GM18526 (cell line): ENCODE data around the gene HSPA9.

Experiments
- POLR2A ChIP-seq: IDR thresholded peaks from 3 replicates; pipeline ENCODE4 v1.6.1; 2011; ENCODE audit not compliant: insufficient read length; ENCODE audit errors: extremely low read depth

HSPA9 gene

GRCh38 chr5:138577452-138577851 is 2.3 kb upstream of the HSPA9 start:
- TF ChIP-seq POLR2A, result no peak

DNA sequence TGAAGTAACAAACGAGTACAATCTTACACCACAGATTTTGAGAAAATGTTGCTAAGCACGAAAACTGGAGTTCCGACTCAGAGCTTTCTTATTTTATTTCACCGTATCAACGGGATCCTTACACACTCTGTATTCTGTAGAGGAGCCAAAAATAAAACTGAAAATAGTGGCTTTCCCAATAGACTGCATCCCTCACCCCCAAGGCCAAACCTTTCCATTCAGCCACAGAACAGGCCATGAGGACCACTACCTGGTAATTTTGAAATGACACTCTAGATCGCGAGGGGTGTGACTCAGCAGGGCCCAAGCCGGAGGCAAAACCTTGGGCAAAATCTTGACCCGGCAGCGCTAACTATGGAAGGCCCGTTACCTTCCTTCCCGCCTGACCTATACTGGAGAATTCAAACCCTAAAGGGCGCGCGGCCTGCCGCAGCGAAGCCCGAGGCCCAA is 432 bp downstream of the HSPA9 start:
- TF ChIP-seq POLR2A, result no peak

DNA sequence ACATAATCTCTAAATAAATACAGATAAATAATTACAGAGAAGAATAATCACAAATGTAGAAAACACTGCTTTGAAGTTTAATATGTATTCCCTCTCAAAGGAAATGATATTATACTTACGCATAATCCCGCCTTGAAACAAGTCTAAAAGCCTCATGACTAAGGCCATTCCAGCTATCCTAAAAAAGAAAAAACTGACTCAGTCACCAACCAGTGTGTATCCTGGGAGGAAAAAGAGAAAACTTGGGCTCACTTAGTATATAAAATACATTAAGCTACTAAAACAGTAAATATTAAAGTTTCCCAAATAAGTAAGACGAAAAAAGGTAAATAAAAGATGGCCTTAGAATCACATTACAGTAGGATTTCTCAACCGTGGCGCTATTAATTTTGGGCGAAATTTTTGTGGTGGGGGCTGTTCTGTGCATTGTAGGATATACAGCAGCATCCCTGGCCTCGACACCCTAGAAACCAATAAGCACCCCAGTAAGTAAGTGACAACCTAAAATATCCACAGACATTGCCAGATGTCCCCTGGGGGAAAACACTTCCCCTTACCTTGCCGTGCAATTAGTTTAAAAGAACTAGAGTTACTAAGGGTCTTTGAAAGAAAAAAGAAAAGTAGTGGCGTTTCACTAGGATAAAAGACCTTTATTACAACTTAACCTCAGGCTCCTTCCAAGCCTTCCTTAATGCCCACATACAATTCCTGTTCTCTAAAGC is 1.1 kb downstream of the HSPA9 start:
- TF ChIP-seq POLR2A, result no peak

DNA sequence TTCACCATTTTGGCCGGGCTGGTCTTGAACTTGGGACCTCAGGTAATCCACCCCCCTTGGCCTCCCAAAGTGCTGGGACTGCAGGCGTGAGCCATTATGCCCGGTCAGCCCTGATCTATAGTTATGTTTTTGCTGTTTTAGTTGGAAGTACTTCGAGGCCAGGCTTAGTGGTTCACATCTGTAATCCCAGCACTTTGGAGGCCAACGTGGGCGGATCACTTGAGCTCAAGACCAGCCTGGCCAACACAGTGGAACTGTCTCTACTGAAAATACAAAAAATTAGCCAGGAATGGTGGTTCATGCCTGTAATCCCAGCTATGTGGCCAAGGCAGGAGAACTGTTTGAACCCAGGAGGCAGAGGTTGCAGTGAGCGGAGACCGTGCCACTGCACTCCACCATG is 2.0 kb downstream of the HSPA9 start:
- no peak for TF ChIP-seq POLR2A

GRCh38 chr5:138570871-138571270 is 4.3 kb downstream of the HSPA9 start:
- no peak for TF ChIP-seq POLR2A

GRCh38 chr5:138569782-138570181 is 5.4 kb downstream of the HSPA9 start:
- no peak for TF ChIP-seq POLR2A

GRCh38 chr5:138568061-138568824 is 7.0 kb downstream of the HSPA9 start:
- no peak for TF ChIP-seq POLR2A

DNA sequence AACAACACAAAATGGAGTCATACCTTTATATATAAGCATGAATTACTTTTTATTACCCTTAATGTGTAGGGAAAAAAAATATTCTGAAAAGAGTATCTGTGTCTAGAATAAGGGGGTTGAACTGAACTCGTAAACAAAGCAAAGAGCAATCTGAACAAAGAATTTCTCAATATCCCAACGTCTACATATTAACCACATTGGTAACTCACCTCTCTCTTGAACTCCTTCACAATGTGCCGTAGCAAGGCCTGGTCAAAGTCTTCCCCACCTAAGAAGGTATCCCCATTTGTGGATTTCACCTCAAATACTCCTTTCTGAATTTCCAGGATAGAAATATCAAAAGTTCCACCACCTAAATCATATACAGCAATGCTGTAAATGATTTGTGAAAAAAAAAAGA is 8.4 kb downstream of the HSPA9 start:
- no peak for TF ChIP-seq POLR2A

DNA sequence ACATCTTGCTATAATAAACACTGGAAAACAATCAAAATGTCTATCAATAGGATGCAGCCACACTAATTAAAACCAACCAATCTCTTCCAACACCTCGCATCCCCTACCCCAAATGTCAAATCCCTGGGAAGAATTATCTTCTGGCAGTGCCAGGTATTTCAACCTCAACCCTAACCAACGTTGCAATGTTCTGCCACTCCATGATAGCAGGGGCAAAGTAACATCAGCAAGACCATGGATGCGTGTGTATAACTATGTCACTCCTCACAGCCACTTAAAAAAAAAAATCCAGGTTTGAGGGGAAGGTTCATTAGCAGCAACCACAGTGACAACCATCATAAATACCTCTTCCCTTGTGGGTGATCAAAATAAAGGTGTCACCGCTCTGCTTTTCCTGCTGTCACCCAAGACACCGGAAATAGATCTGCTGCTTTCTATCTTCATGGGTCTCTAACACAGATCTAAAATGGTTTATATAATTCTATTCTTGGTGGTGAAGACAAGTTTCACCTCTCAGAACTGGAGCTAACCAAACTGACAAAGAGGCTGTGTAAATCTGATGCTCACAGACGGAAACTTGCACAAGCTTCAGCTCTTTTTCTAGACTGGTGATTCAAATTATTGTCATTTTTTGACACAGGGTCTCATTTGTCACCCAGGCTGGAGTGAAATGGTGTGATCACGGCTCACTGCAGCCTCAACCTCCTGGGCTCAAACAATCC is 9.9 kb downstream of the HSPA9 start:
- no peak for TF ChIP-seq POLR2A

DNA sequence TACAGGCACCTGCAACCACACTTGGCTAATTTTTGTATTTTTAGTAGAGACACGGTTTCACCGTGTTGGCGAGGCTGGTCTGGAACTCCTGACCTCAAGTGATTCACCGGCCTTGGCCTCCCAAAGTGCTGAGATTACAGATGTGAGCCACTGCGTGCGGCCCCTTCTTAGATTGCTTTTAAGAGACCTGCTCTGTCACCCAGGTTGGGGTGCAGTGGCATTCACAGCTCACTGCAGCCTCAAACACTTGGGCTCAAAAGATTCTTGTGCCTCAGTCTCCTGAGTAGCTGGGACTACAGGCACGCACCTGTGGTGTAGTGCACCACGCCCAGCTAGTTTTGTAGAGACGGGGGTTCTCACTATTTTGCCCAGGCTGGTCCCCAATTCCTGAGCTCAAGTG is 11.0 kb downstream of the HSPA9 start:
- TF ChIP-seq POLR2A, result no peak

GRCh38 chr5:138563340-138564118 is 11.7 kb downstream of the HSPA9 start:
- TF ChIP-seq POLR2A, result no peak

DNA sequence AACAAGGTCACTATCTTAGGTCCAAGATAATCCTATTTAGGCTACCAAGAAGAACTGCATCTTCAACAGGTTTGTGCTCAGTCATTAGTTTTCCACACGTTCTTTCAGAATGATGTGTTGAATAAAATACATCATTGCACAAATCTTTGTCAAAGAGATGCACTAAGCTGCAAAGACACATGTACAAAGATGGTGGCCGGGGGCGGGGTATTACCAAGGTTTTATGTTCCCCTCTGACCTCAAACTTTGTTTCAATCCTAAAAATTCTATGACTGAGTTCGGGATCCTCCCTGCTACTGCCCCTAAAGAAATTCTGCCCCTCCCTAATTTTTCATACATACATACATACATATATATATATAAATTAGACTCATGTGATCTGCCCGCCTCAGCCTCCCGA is 14.2 kb downstream of the HSPA9 start:
- TF ChIP-seq POLR2A, result no peak

- no peak for TF ChIP-seq POLR2A
Observed at GRCh38 chr5:138559937-138560336, 15.3 kb downstream of the HSPA9 start.

- TF ChIP-seq POLR2A, result no peak
Observed at GRCh38 chr5:138557677-138558076, 17.5 kb downstream of the HSPA9 start.

DNA sequence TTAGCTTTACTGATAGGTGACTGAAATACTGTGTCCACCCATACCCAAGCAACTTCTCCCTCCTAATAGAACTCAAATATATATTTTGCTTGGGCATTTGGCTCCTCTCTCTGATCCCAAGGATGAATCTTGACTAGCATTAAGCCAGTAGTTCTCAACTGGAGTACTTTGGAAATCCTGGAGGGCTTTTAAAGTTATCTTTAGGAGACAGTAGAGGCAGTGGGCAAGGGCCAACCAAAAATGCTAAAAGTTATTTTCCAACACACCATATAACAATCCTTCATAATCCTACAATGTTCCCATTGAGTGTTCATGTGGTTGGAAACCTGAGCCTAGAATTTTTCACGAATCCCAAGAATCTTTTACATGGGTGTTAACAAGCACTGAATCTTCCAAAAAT is 21.1 kb downstream of the HSPA9 start:
- TF ChIP-seq POLR2A, result no peak
